GM12878 (cell line): Measurements from ENCODE around the gene POMT2.

Experiments
- ATF3 ChIP-seq: IDR thresholded peaks from 2 replicates; pipeline ENCODE4 v1.6.1; 2011; ENCODE audit warnings: low read depth, mild to moderate bottlenecking, low read length, moderate library complexity, borderline replicate concordance; ENCODE audit errors: extremely low read depth
- FOXM1 ChIP-seq: IDR thresholded peaks from 2 replicates; pipeline ENCODE4 v1.6.1; 2012; ENCODE audit warnings: low read depth, mild to moderate bottlenecking, inconsistent platforms, low read length, moderate library complexity

GRCh38 chr14:77267937-77268699, 52.6 kb downstream of the POMT2 start:
- no peak for TF ChIP-seq ATF3
- TF ChIP-seq FOXM1: no peak
